K562 (cell line): ENCODE data around the gene NPR1. TPM values are rescaled to one million over a fixed set of nuclear protein-coding genes. Genes with fewer than 3 reads are reported as not detected.

ENCODE experiments used
- ATAC-seq: fragments of 200-7000 bp; cut with Tn5 transposase; 3 replicates; pipeline ENCODE4 v1.9.1; 2020; ENCODE audit warnings: moderate library complexity
- BruUV-seq: library from RNA; stranded (reverse); fragments of 400-500 nt; replicated peaks from 2 replicates; lab custom pipeline; 2021; lab: Mats Ljungman, UMichigan
- CTCF ChIA-PET: fragments of 300-600 bp; formaldehyde crosslinking; extraction: SDS; loops from one replicate; lab custom pipeline; 2021; ENCODE audit warnings: low intra/inter-chr PET ratio; lab: Yijun Ruan, JAX
- POLR2A ChIA-PET: fragments of 300-600, 350-650 bp; sonication (Branson Sonifier 250); formaldehyde crosslinking; extraction: SDS; loops from one replicate; lab custom pipeline; 2021; ENCODE audit warnings: antibody characterized with exemption, inconsistent platforms; lab: Yijun Ruan, JAX
- DNase-seq, 4 experiments: peaks; one replicate each; pipeline versions ENCODE4 v3.0.0 to v3.0.0-alpha.2; 2011 to 2018; ENCODE audit warnings: low spot score in 3 of 4, mixed read lengths in 3 of 4; ENCODE audit errors: extremely low read depth in 1 of 4
- FAIRE-seq: peaks from 2 replicates; lab custom pipeline; 2011; peaks lifted over from hg19 to GRCh38; lab: Jason Lieb, UNC
- H2AFZ ChIP-seq: 2 replicates; pipeline ENCODE4 v1.6.0; 2011; ENCODE audit warnings: low read depth, low read length, control low read depth, inconsistent platforms
- H3K27ac ChIP-seq: fragments of 200-600 bp; 3 replicates; pipeline ENCODE4 v1.8.0; 2011; ENCODE audit warnings: low read depth, mild to moderate bottlenecking, control low read depth, inconsistent platforms, low read length, moderate library complexity, mixed read lengths; ENCODE audit errors: extremely low read depth
- H3K27me3 ChIP-seq, 2 experiments: fragments of 300-600 bp in 1 of 2; 2 replicates in 1 of 2; 3 replicates in 1 of 2; pipeline versions ENCODE4 v1.6.0 to v1.8.0; 2011; ENCODE audit warnings: inconsistent platforms in 2 of 2, low read length in 2 of 2, mild to moderate bottlenecking in 1 of 2, mixed read lengths in 1 of 2, moderate library complexity in 1 of 2; ENCODE audit not compliant: control insufficient read depth in 2 of 2, insufficient read depth in 2 of 2
- H3K36me3 ChIP-seq: fragments of 300-600 bp; 3 replicates; pipeline ENCODE4 v1.8.0; 2011; ENCODE audit warnings: mild to moderate bottlenecking, low read length, inconsistent platforms; ENCODE audit not compliant: control insufficient read depth, insufficient read depth
- H3K4me1 ChIP-seq, 2 experiments: fragments of 200-600 bp in 1 of 2; replicated peaks in 1 of 2; 2 replicates in 1 of 2; 3 replicates in 1 of 2; pipeline versions ENCODE4 v1.5.1 to v1.8.0; 2011; ENCODE audit warnings: inconsistent platforms in 2 of 2, low read length in 2 of 2, mild to moderate bottlenecking in 1 of 2, mixed read lengths in 1 of 2, moderate library complexity in 1 of 2; ENCODE audit not compliant: control insufficient read depth in 2 of 2, insufficient read depth in 2 of 2
- H3K4me2 ChIP-seq: 2 replicates; pipeline ENCODE4 v1.6.1; 2011; ENCODE audit warnings: low read length, control low read depth, inconsistent platforms, mixed read lengths; ENCODE audit not compliant: insufficient read depth
- H3K4me3 ChIP-seq: fragments of 200-600 bp; sonication (generic), shearing (Covaris generic); 2 replicates; pipeline ENCODE4 v1.5.1; 2016; ENCODE audit warnings: control low read depth, inconsistent platforms
- H3K79me2 ChIP-seq: fragments of 200-600 bp; 3 replicates; pipeline ENCODE4 v1.8.0; 2011; ENCODE audit warnings: low read length, inconsistent platforms; ENCODE audit not compliant: control insufficient read depth, insufficient read depth
- H3K9ac ChIP-seq, 2 experiments: 2 replicates each; pipeline versions ENCODE4 v1.6.0 to v1.6.1; 2011; ENCODE audit warnings: low read depth in 2 of 2, low read length in 2 of 2, control low read depth in 1 of 2, inconsistent platforms in 1 of 2, mild to moderate bottlenecking in 1 of 2, mixed read lengths in 1 of 2; ENCODE audit not compliant: insufficient read depth in 1 of 2
- H3K9me1 ChIP-seq: one replicate; pipeline ENCODE4 v1.6.0; 2011; ENCODE audit warnings: inconsistent platforms, mild to moderate bottlenecking, low read length, moderate library complexity; ENCODE audit not compliant: control insufficient read depth, insufficient read depth
- H3K9me3 ChIP-seq: replicated peaks from 2 replicates; pipeline ENCODE4 v1.5.1; 2011; ENCODE audit warnings: low read depth, low read length, inconsistent platforms; ENCODE audit not compliant: control insufficient read depth, insufficient read depth
- H4K20me1 ChIP-seq: replicated peaks from 2 replicates; pipeline ENCODE4 v1.6.1; 2011; ENCODE audit warnings: low read length, inconsistent platforms, mixed read lengths; ENCODE audit not compliant: control insufficient read depth, insufficient read depth
- ARID4B ChIP-seq: sonication (generic); formaldehyde crosslinking; IDR thresholded peaks from 2 replicates; pipeline ENCODE4 v1.8.0; 2022; ENCODE audit warnings: mild to moderate bottlenecking, missing genetic modification reagents
- BCL6 ChIP-seq: fragments of 250-450 bp; sonication (Bioruptor Pico); IDR thresholded peaks from 2 replicates; pipeline ENCODE4 v1.4.0; 2020
- HMG20B ChIP-seq: fragments of 250-450 bp; sonication (Bioruptor Pico); IDR thresholded peaks from 2 replicates; pipeline ENCODE4 v1.5.0; 2021; ENCODE audit warnings: mild to moderate bottlenecking
- IFI16 ChIP-seq: fragments of 250-450 bp; sonication (Bioruptor Pico); IDR thresholded peaks from 2 replicates; pipeline ENCODE4 v2.1.2; 2022; ENCODE audit warnings: mild to moderate bottlenecking, inconsistent platforms
- KDM1A ChIP-seq, 2 experiments: fragments of 450-650 bp; IDR thresholded peaks; 2 replicates each; pipeline ENCODE4 v1.6.1; 2016; ENCODE audit warnings: mild to moderate bottlenecking in 2 of 2
- MLX ChIP-seq, 2 experiments: fragments of 450-650 bp in 1 of 2; sonication (generic) in 1 of 2; formaldehyde crosslinking; conservative IDR thresholded peaks; 2 replicates each; pipeline versions ENCODE4 v1.4.0 to v1.8.1; 2020 to 2022; ENCODE audit warnings: mild to moderate bottlenecking in 1 of 2, missing genetic modification reagents in 1 of 2
- POLR2AphosphoS5 ChIP-seq: IDR thresholded peaks from 2 replicates; pipeline ENCODE4 v1.6.1; 2011; ENCODE audit warnings: mild to moderate bottlenecking, low read depth, low read length, moderate library complexity; ENCODE audit not compliant: control insufficient read depth, insufficient read depth
- RBFOX2 ChIP-seq: fragments of 200-400 bp; formaldehyde crosslinking; IDR thresholded peaks from 2 replicates; pipeline ENCODE4 v1.6.1; 2017; ENCODE audit warnings: low read depth, mild to moderate bottlenecking, low read length, moderate library complexity
- TGIF2 ChIP-seq: sonication (generic); formaldehyde crosslinking; IDR thresholded peaks from 2 replicates; pipeline ENCODE4 v1.8.1; 2022; ENCODE audit warnings: mild to moderate bottlenecking, missing genetic modification reagents, moderate library complexity
- ZNF57 ChIP-seq: fragments of 450-650 bp; formaldehyde crosslinking; IDR thresholded peaks from 2 replicates; pipeline ENCODE4 v1.4.0; 2020; ENCODE audit warnings: mild to moderate bottlenecking, moderate library complexity
- ZNF764 ChIP-seq: fragments of 250-450 bp; sonication (Bioruptor Pico); IDR thresholded peaks from 2 replicates; pipeline ENCODE4 v1.4.0; 2020; ENCODE audit warnings: low read depth, mild to moderate bottlenecking, moderate library complexity
- WGBS: fragments of 100-300 bp; shearing (Covaris generic); methylation state at CpG from one replicate; pipeline ENCODE4 v1.1.6; 2016; ENCODE audit warnings: low coverage, mixed read lengths; ENCODE audit not compliant: insufficient coverage; ENCODE audit errors: missing lambda C conversion rate; 5-methylcytosine and 5-hydroxymethylcytosine counted together
- in situ Hi-C: fragments of 300-500 bp; cut with MboI; formaldehyde crosslinking; loops from 4 replicates; pipeline ENCODE4 v1.15.0; 2018; ENCODE audit warnings: inconsistent platforms, mixed read lengths
- intact Hi-C: fragments of 100-400 bp; cut with micrococcal nuclease; formaldehyde crosslinking; loops from 2 replicates; pipeline ENCODE4 v1.14.2; 2022
- polyA plus RNA-seq, 8 experiments: library from polyadenylated mRNA; depleted of rRNA in 4 of 8; stranded (reverse) in 5 of 8; unstranded in 3 of 8; fragments of >200 nt; fragmentation: Nextera tagmentation in 2 of 8; fragmentation: Illumina TruSeq in 1 of 8; extraction: Ambion mirVana in 2 of 8; extraction: Trizol in 1 of 8; gene quantifications; 2 replicates each; pipeline versions ENCODE4 v1.2.1 to v1.2.3, GENCODE V29; 2011 to 2014; ENCODE audit warnings: inconsistent platforms in 1 of 8, missing spikeins in 1 of 8
- total RNA-seq, 7 experiments: library from RNA; depleted of rRNA in 6 of 7; stranded (reverse); fragments of >200 nt in 6 of 7; fragmentation: Illumina TruSeq in 2 of 7; extraction: Trizol in 2 of 7; gene quantifications; 2 replicates each; pipeline versions ENCODE4 v1.2.1 to v1.2.3, GENCODE V29; 2011 to 2021; ENCODE audit warnings: low replicate concordance in 1 of 7
- TF ChIP-seq, protein P1 (sequence below), 3 experiments: IDR thresholded peaks in 2 of 3; conservative IDR thresholded peaks in 1 of 3; 2 replicates each; pipeline ENCODE4 v1.5.1; 2011 to 2012; ENCODE audit warnings: low read length in 3 of 3, mild to moderate bottlenecking in 3 of 3, control low read depth in 2 of 3, improper control_type of control experiment in 1 of 3, inconsistent platforms in 1 of 3, low read depth in 1 of 3, mixed read lengths in 1 of 3, moderate library complexity in 1 of 3; ENCODE audit not compliant: insufficient read depth in 2 of 3

Gene NPR1
- total and polyA plus RNA-seq, 9 of the 15 experiments (the other 6 are each of a cell fraction or from before 2014, with no cell fraction given): 0.05 to 0.16 (median 0.06) TPM; not detected in 6

DNA sequence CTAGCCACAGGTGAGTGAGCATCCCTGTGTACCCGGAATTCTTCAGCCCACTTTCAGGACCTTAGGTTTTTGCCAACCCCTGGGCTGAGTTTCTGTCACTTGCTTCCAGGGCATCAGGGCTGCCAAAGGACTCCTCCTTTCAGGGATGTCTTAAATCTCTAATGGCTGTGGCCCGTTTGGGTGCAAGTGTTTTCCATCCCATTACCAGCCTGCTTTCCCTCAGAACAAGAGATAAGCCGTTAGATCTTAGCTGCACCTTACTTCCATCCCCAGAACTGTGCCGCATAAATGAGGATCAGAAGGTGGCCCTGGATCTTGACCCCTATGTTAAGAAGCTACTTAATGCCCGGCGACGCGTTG lies 19.3 kb upstream of the NPR1 start:
- 18% methylated on average over 8 of the region's 8 CpGs for WGBS
- Histone ChIP-seq H3K27ac (peak overlapping the region; percentile 86; the same call in 2 of the 3 replicates), H3K79me2 (peaks cover 13% of the 10 kb centered on the region), H3K27me3 (no peaks in the 10 kb centered on the region), H2AFZ (0 out of 2 replicates have a peak overlapping the region, but pooled peaks have one; percentile 100), H3K4me2 (peak overlapping the region; percentile 93), H3K9me3 (no peaks in the 10 kb centered on the region), H3K4me3 (peak overlapping the region; percentile 98), H3K9ac (peak overlapping the region; percentile 81 to 92; a peak in 3 of 4 replicates), H3K36me3 (peaks cover 37% of the 10 kb centered on the region), H3K4me1 (peaks cover 3 to 16% of the 10 kb centered on the region in 2 experiments; a peak in 4 of 5 replicates), H4K20me1 (no peaks in the 10 kb centered on the region), H3K9me1 (no peaks in the 10 kb centered on the region)
- in situ Hi-C loops: no loop called here
- TSS peak; percentile 75 for BruUV-seq
- intact Hi-C loops: no loop called here
- ATAC-seq (no peak), DNase-seq (no peak), FAIRE-seq (no peak)
- ChIA-PET CTCF (no interaction called here), POLR2A (interaction anchor here (0.7 to 6.1 kb wide), 12 partner anchors 10 to 326 kb away, joined by 3 to 51 read pairs (median 4); partner anchors contain the start of genes CHTOP, ILF2, S100A13 and SLC39A1)
- TF ChIP-seq POLR2AphosphoS5 (no peak), ZNF57 (CRISPR knock-in tag) (no peak), ARID4B (CRISPR knock-in tag) (no peak), IFI16 (CRISPR knock-in tag) (no peak), HMG20B (CRISPR knock-in tag) (no peak), ZNF764 (no peak), MLX (CRISPR knock-in tag; conservative IDR thresholded peaks at IDR 0.05) (no peak), RBFOX2 (no peak), KDM1A (IDR thresholded peaks at IDR 0.05) (no peak), TGIF2 (CRISPR knock-in tag) (no peak), BCL6 (CRISPR knock-in tag) (no peak)
- TF ChIP-seq, protein P1, sequence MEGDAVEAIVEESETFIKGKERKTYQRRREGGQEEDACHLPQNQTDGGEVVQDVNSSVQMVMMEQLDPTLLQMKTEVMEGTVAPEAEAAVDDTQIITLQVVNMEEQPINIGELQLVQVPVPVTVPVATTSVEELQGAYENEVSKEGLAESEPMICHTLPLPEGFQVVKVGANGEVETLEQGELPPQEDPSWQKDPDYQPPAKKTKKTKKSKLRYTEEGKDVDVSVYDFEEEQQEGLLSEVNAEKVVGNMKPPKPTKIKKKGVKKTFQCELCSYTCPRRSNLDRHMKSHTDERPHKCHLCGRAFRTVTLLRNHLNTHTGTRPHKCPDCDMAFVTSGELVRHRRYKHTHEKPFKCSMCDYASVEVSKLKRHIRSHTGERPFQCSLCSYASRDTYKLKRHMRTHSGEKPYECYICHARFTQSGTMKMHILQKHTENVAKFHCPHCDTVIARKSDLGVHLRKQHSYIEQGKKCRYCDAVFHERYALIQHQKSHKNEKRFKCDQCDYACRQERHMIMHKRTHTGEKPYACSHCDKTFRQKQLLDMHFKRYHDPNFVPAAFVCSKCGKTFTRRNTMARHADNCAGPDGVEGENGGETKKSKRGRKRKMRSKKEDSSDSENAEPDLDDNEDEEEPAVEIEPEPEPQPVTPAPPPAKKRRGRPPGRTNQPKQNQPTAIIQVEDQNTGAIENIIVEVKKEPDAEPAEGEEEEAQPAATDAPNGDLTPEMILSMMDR (IDR thresholded peaks at IDR 0.05 in 2 of 3, conservative IDR thresholded peaks at IDR 0.05 in 1 of 3; ENCODE audit: insufficient read depth in 2 of 3, low read depth in 1 of 3, low read length in 3 of 3): no peak
